Muscle layer of colon (tissue), 2 donors: ENCODE data around the gene ENOSF1.

Experiments
- H3K27ac ChIP-seq: one replicate; pipeline ENCODE4 v1.7.0; 2013; ENCODE audit warnings: low read depth, mild to moderate bottlenecking, low read length, moderate library complexity
- H3K27me3 ChIP-seq, 2 donors: one replicate each; pipeline ENCODE4 v1.7.0; 2013; ENCODE audit warnings: low read length in 2 of 2, mild to moderate bottlenecking in 2 of 2; ENCODE audit not compliant: insufficient read depth in 2 of 2, control insufficient read depth in 1 of 2
- H3K36me3 ChIP-seq: one replicate; pipeline ENCODE4 v1.7.0; 2013; ENCODE audit warnings: mild to moderate bottlenecking, low read length; ENCODE audit not compliant: insufficient read depth
- H3K4me1 ChIP-seq: one replicate; pipeline ENCODE4 v1.7.0; 2013; ENCODE audit warnings: mild to moderate bottlenecking, low read length; ENCODE audit not compliant: insufficient read depth
- H3K4me3 ChIP-seq, 2 donors: one replicate each; pipeline ENCODE4 v1.7.0; 2013; ENCODE audit warnings: low read length in 2 of 2, low read depth in 1 of 2, mild to moderate bottlenecking in 1 of 2, moderate library complexity in 1 of 2
- H3K9ac ChIP-seq: one replicate; pipeline ENCODE4 v1.7.0; 2013; ENCODE audit warnings: low read length
- H3K9me3 ChIP-seq: one replicate; pipeline ENCODE4 v1.7.0; 2013; ENCODE audit warnings: mild to moderate bottlenecking, low read length
- donor health status: abdominal sarcoma.
- donor health status: Adenocarcinoma of cecum.

The ENOSF1 gene

DNA sequence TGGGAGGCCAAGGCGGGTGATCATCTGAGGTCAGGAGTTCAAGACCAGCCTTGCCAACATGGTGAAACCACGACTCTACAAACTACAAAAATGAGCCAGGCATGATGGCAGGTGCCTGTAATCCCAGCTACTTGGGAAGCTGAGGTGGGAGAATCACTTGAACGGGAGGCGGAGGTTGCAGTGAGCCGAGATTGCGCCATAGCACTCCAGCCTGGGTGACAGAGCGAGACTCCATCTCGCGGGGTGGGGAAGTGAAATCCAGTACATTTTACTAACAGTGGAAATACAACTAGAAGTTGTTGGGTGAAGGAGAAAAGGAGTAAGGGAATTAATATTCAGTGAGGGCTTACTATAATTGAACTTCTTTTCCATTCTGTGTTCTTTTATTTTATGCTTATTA, 13.2 kb upstream of the ENOSF1 start:
- H3K4me1 ChIP-seq, result no peaks in the 10 kb centered on the region
- no peak overlapping the region for H3K9ac ChIP-seq
- no peak overlapping the region for H3K4me3 ChIP-seq
- no peak overlapping the region for H3K27ac ChIP-seq
- H3K36me3 ChIP-seq, result peaks cover 2% of the 10 kb centered on the region
- H3K9me3 ChIP-seq, result no peaks in the 10 kb centered on the region
- no peaks in the 10 kb centered on the region for H3K27me3 ChIP-seq

DNA sequence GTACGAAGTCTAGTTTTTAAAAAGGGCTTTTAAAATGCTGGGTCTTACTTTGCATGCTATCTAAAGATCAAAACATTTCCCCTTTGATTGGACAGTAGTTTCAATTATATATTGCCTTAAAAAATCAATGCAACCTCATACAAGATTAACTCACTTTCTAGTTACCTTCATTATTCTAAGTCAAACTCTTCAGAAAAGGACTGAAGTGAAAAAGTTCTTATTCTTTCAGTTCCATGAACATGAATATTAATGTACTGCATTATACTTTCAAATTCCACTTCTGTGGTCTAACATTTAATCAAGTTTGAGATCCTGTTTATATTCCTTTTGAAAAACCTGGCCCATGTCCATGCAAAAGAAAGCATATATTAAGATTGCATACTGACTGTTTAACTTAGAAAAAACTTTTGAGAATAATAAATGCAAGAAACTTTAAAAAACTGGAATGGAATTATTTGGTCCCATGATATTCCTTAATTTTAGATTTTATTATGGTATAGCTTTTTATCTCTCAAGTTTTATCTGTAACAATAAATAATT, 11.2 kb upstream of the ENOSF1 start:
- Histone ChIP-seq H3K27me3 (no peaks in the 10 kb centered on the region), H3K27ac (no peak overlapping the region), H3K9me3 (no peaks in the 10 kb centered on the region), H3K36me3 (no peaks in the 10 kb centered on the region), H3K9ac (no peak overlapping the region), H3K4me3 (no peak overlapping the region), H3K4me1 (no peaks in the 10 kb centered on the region)

- no peaks in the 10 kb centered on the region for H3K36me3 ChIP-seq
- H3K27ac ChIP-seq, result no peak overlapping the region
- no peaks in the 10 kb centered on the region for H3K4me1 ChIP-seq
- no peak overlapping the region for H3K9ac ChIP-seq
- no peak overlapping the region for H3K4me3 ChIP-seq
- no peaks in the 10 kb centered on the region for H3K9me3 ChIP-seq
- H3K27me3 ChIP-seq, result no peaks in the 10 kb centered on the region
Measured at GRCh38 chr18:717003-717402, 4.6 kb upstream of the ENOSF1 start.

DNA sequence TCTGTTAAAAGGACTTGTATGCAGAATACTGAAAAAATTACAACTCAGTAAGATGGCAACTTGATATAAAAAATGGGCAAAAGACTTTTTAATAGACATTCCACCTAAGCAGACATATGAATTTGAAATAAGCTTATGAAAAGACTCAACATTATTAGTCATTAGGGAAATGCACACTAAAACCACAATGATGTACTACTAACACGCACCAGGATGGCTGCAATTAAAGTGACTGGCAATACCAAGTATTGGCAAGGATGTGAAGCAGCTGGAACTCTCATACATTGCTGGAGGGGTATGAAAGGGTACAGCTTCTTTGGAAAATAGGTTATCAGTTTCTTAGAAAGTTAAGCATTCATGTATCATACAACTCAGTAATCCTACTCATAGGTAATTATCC, 3.2 kb upstream of the ENOSF1 start:
- H3K9me3 ChIP-seq, result no peaks in the 10 kb centered on the region
- peaks cover 3% of the 10 kb centered on the region for H3K4me1 ChIP-seq
- H3K9ac ChIP-seq, result no peak overlapping the region
- H3K27ac ChIP-seq, result no peak overlapping the region
- no peak overlapping the region for H3K4me3 ChIP-seq
- H3K27me3 ChIP-seq, result no peaks in the 10 kb centered on the region
- no peaks in the 10 kb centered on the region for H3K36me3 ChIP-seq

DNA sequence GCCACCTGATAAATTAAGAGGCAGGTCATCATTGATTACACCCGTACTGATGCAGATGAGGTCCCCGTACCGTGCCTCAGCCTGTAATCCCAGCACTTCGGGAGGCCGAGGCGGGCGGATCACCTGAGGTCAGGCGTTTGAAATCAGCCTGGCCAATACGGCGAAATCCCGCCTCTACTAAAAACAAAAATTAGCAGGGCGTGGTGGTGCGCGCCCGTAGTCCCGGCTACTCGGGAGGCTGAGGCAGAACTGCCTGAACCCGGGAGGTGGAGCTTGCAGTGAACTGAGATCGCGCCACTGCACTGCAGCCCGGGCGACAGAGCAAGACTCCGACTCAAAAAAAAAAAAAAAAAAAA, 683 bp upstream of the ENOSF1 start:
- H3K27ac ChIP-seq, result peak overlapping the region; percentile 37
- no peaks in the 10 kb centered on the region for H3K27me3 ChIP-seq
- H3K9ac ChIP-seq, result no peak overlapping the region
- peaks cover 15% of the 10 kb centered on the region for H3K4me1 ChIP-seq
- no peaks in the 10 kb centered on the region for H3K9me3 ChIP-seq
- peaks cover 8% of the 10 kb centered on the region for H3K36me3 ChIP-seq
- peak overlapping the region; percentile 37 to 38 for H3K4me3 ChIP-seq

DNA sequence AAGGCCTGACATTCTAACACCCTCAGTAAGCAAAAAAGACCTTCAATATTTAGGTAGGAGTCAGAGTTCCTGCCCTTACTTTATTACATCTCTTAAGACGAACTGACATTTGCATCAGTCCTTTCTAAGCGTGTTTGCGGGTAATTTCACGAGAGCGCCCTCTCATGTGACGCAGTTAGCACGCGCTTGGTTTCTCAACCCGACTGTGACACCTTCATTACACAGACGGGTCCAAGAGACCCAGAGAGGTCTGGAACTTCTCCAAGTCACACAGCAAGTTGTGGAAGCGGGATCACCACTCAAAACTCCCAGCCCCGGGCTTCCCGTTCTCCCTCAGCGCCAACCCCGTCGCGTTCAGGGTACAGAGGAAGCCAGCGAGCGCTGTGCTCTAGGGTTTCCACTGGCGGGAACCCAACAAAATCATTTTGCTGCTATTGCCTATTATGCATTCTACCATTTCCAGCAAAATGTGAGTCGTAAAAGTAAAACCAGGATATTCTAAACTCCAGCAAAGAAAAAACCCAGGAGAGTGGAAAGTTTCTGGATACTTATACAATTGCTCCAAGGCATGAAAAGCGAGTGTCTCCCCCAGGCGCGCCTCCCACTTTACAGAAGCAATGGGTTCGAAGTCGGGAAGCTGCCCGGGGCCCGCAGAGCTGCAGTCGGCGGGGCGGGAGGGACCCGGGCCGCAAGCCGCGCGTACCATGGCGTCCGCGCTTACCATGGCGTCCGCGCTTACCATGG, 601 bp downstream of the ENOSF1 start:
- peaks cover 18% of the 10 kb centered on the region for H3K4me1 ChIP-seq
- H3K4me3 ChIP-seq, result peak overlapping the region; percentile 60 to 91
- H3K27ac ChIP-seq, result peak overlapping the region; percentile 77
- peaks cover 11% of the 10 kb centered on the region for H3K36me3 ChIP-seq
- no peaks in the 10 kb centered on the region for H3K9me3 ChIP-seq
- H3K9ac ChIP-seq, result peak overlapping the region; percentile 77
- no peaks in the 10 kb centered on the region for H3K27me3 ChIP-seq

- H3K9me3 ChIP-seq, result no peaks in the 10 kb centered on the region
- H3K9ac ChIP-seq, result peak overlapping the region; percentile 77
- H3K27me3 ChIP-seq, result no peaks in the 10 kb centered on the region
- H3K4me3 ChIP-seq, result peak overlapping the region; percentile 60 to 91
- peaks cover 11% of the 10 kb centered on the region for H3K36me3 ChIP-seq
- H3K27ac ChIP-seq, result peak overlapping the region; percentile 77
- peaks cover 18% of the 10 kb centered on the region for H3K4me1 ChIP-seq
Measured at GRCh38 chr18:711310-711656, 1.1 kb downstream of the ENOSF1 start.

- Histone ChIP-seq H3K36me3 (peaks cover 11% of the 10 kb centered on the region), H3K27me3 (no peaks in the 10 kb centered on the region), H3K27ac (no peak overlapping the region), H3K4me3 (no peak overlapping the region), H3K9me3 (no peaks in the 10 kb centered on the region), H3K4me1 (peaks cover 18% of the 10 kb centered on the region), H3K9ac (no peak overlapping the region)
Measured at GRCh38 chr18:710418-711300, 1.8 kb downstream of the ENOSF1 start.

- Histone ChIP-seq H3K9me3 (no peaks in the 10 kb centered on the region), H3K4me1 (peaks cover 18% of the 10 kb centered on the region), H3K27ac (no peak overlapping the region), H3K27me3 (no peaks in the 10 kb centered on the region), H3K9ac (no peak overlapping the region), H3K4me3 (no peak overlapping the region), H3K36me3 (peaks cover 15% of the 10 kb centered on the region)
Measured at GRCh38 chr18:709771-710170, 2.7 kb downstream of the ENOSF1 start.

GRCh38 chr18:708096-708495, 4.3 kb downstream of the ENOSF1 start:
- H3K36me3 ChIP-seq, result peaks cover 17% of the 10 kb centered on the region
- no peak overlapping the region for H3K4me3 ChIP-seq
- no peaks in the 10 kb centered on the region for H3K27me3 ChIP-seq
- peaks cover 28% of the 10 kb centered on the region for H3K4me1 ChIP-seq
- H3K9ac ChIP-seq, result no peak overlapping the region
- no peak overlapping the region for H3K27ac ChIP-seq
- no peaks in the 10 kb centered on the region for H3K9me3 ChIP-seq

- Histone ChIP-seq H3K27me3 (no peaks in the 10 kb centered on the region), H3K4me3 (no peak overlapping the region), H3K9ac (no peak overlapping the region), H3K4me1 (peaks cover 32% of the 10 kb centered on the region), H3K27ac (no peak overlapping the region), H3K9me3 (no peaks in the 10 kb centered on the region), H3K36me3 (peaks cover 19% of the 10 kb centered on the region)
Measured at GRCh38 chr18:706405-706804, 6.0 kb downstream of the ENOSF1 start.
